Neural cell (in vitro differentiated cells): Measurements from ENCODE around the gene PLA2G6. TPM values are rescaled to one million over a fixed set of nuclear protein-coding genes. Genes with fewer than 3 reads are reported as not detected.

ENCODE experiments used
- H2AFZ ChIP-seq: fragments of 200-600, 300-800 bp; sonication (generic), shearing (Covaris generic); 2 replicates; pipeline ENCODE4 v1.6.0; 2014; ENCODE audit warnings: low read depth, mild to moderate bottlenecking, antibody characterized with exemption, low read length, moderate library complexity
- H3F3A ChIP-seq: fragments of 200-600 bp; shearing (Covaris generic); 2 replicates; pipeline ENCODE4 v1.6.1; 2016; ENCODE audit warnings: mild to moderate bottlenecking, moderate library complexity, mixed read lengths, antibody characterized with exemption, low read length; ENCODE audit not compliant: insufficient read depth, poor library complexity, severe bottlenecking
- H3K27ac ChIP-seq: fragments of 200-600, 300-800 bp; sonication (generic), shearing (Covaris generic); 2 replicates; pipeline ENCODE4 v1.5.1; 2014; ENCODE audit warnings: mild to moderate bottlenecking, low read length, moderate library complexity
- H3K27me3 ChIP-seq: fragments of 300-800, 200-600 bp; sonication (generic), shearing (Covaris generic); 2 replicates; pipeline ENCODE4 v1.6.0; 2014; ENCODE audit warnings: mild to moderate bottlenecking, low read depth, low read length, moderate library complexity; ENCODE audit not compliant: insufficient read depth
- H3K36me3 ChIP-seq: fragments of 300-800, 200-600 bp; sonication (generic), shearing (Covaris generic); 2 replicates; pipeline ENCODE4 v1.5.1; 2014; ENCODE audit warnings: mild to moderate bottlenecking, antibody characterized with exemption, low read length, moderate library complexity; ENCODE audit not compliant: insufficient read depth
- H3K4me2 ChIP-seq: fragments of 300-800, 200-600 bp; sonication (generic), shearing (Covaris generic); 2 replicates; pipeline ENCODE4 v1.6.0; 2014; ENCODE audit warnings: mild to moderate bottlenecking, low read length
- H3K4me3 ChIP-seq: fragments of 300-800, 200-600 bp; sonication (generic), shearing (Covaris generic); 2 replicates; pipeline ENCODE4 v1.5.1; 2014; ENCODE audit warnings: mild to moderate bottlenecking, low read length, moderate library complexity
- H3K79me2 ChIP-seq: fragments of 200-600 bp; shearing (Covaris generic); replicated peaks from 2 replicates; pipeline ENCODE4 v1.6.0; 2014; ENCODE audit warnings: mild to moderate bottlenecking, low read length, moderate library complexity; ENCODE audit not compliant: insufficient read depth
- H3K9ac ChIP-seq: fragments of 300-800, 200-600 bp; sonication (generic), shearing (Covaris generic); 2 replicates; pipeline ENCODE4 v1.6.1; 2016; ENCODE audit warnings: mild to moderate bottlenecking, low read length, mixed read lengths
- H3K9me2 ChIP-seq: fragments of 200-600 bp; shearing (Covaris generic); 2 replicates; pipeline ENCODE4 v1.6.1; 2016; ENCODE audit warnings: mild to moderate bottlenecking, low read length, mixed read lengths; ENCODE audit not compliant: insufficient read depth
- H3K9me3 ChIP-seq: fragments of 200-600, 300-800 bp; sonication (generic), shearing (Covaris generic); 2 replicates; pipeline ENCODE4 v1.6.1; 2016; ENCODE audit warnings: mild to moderate bottlenecking, mixed run types, low read length, moderate library complexity, mixed read lengths
- H4K20me1 ChIP-seq: fragments of 200-600 bp; shearing (Covaris generic); 2 replicates; pipeline ENCODE4 v1.6.1; 2016; ENCODE audit warnings: mild to moderate bottlenecking, mixed run types; ENCODE audit not compliant: insufficient read depth
- EP300 ChIP-seq: fragments of 450-650 bp; conservative IDR thresholded peaks from 2 replicates; pipeline ENCODE4 v1.6.1; 2014; ENCODE audit warnings: antibody characterized with exemption, mild to moderate bottlenecking, moderate library complexity; ENCODE audit not compliant: poor library complexity, severe bottlenecking
- EZH2 ChIP-seq: fragments of 200-600, 300-800 bp; shearing (Covaris generic), sonication (generic); IDR thresholded peaks from 2 replicates; pipeline ENCODE4 v1.6.1; 2014; ENCODE audit warnings: antibody characterized with exemption, low read length, borderline replicate concordance, mild to moderate bottlenecking; ENCODE audit not compliant: insufficient read depth, poor library complexity, severe bottlenecking
- MXI1 ChIP-seq: fragments of 450-650 bp; conservative IDR thresholded peaks from 2 replicates; pipeline ENCODE4 v1.6.1; 2014; ENCODE audit warnings: antibody characterized with exemption, mild to moderate bottlenecking; ENCODE audit not compliant: poor library complexity, severe bottlenecking
- POLR2AphosphoS5 ChIP-seq: IDR thresholded peaks from 2 replicates; pipeline ENCODE4 v1.6.1; 2012
- RAD21 ChIP-seq: fragments of 450-650 bp; conservative IDR thresholded peaks from 2 replicates; pipeline ENCODE4 v1.6.1; 2014; ENCODE audit warnings: antibody characterized with exemption, mild to moderate bottlenecking, moderate library complexity
- SMC3 ChIP-seq: fragments of 450-650 bp; conservative IDR thresholded peaks from 2 replicates; pipeline ENCODE4 v1.6.1; 2014; ENCODE audit warnings: antibody characterized with exemption, mild to moderate bottlenecking, moderate library complexity; ENCODE audit not compliant: poor library complexity
- TAF1 ChIP-seq: IDR thresholded peaks from 2 replicates; pipeline ENCODE4 v1.6.1; 2012; ENCODE audit warnings: low read depth
- polyA plus RNA-seq: library from polyadenylated mRNA; depleted of rRNA; stranded (reverse); fragments of >200 nt; gene quantifications from 2 replicates; pipeline ENCODE4 v1.2.3, GENCODE V29; 2014
- TF ChIP-seq, protein P1 (sequence below): fragments of 450-650 bp; IDR thresholded peaks from 2 replicates; pipeline ENCODE4 v1.5.1; 2014; ENCODE audit warnings: antibody characterized with exemption, mild to moderate bottlenecking, moderate library complexity; ENCODE audit not compliant: poor library complexity, severe bottlenecking
- TF ChIP-seq, protein P2 (sequence below): IDR thresholded peaks from 2 replicates; pipeline ENCODE4 v1.6.1; 2012; ENCODE audit warnings: borderline replicate concordance

The PLA2G6 gene
- polyA plus RNA-seq, 1 donor from 2014 or later = 18.5 TPM

DNA sequence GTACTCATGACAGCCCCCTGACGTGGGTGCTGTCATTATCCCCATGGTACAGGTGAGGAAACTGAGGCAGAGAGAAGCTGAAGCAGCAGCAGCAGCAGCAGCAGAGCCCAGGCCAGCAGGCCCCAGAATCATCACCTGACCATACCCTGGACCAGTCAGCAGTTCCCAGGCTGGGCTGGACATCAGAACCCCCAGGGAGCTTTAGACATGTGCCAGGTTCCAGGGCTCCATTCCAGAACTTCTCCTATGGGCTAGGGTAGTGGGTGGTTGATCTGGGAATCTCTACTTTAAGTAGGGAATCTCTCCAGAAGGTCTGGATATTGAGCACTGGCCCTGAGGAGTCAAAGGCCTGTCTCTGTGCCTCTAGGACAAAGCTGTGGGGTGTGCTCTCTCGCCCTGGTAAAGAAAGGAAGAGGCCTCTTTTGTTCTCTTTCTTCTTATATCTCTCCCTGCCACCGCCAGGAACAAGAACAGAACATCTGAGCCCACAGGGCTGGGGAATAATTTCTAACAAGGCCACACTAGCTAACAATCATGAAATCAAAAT is 46.8 kb upstream of the PLA2G6 start:
- H3K9me2 ChIP-seq = no peaks in the 10 kb centered on the region
- H3K27me3 ChIP-seq = no peaks in the 10 kb centered on the region
- no peak overlapping the region for H3K9ac ChIP-seq
- no peak overlapping the region for H3K4me2 ChIP-seq
- H3K79me2 ChIP-seq = no peaks in the 10 kb centered on the region
- no peaks in the 10 kb centered on the region for H4K20me1 ChIP-seq
- no peak for TF ChIP-seq POLR2AphosphoS5
- no peaks in the 10 kb centered on the region for H3F3A ChIP-seq
- H3K36me3 ChIP-seq = no peaks in the 10 kb centered on the region
- no peak overlapping the region for H3K27ac ChIP-seq
- H2AFZ ChIP-seq = no peak overlapping the region
- no peaks in the 10 kb centered on the region for H3K9me3 ChIP-seq
- no peak overlapping the region for H3K4me3 ChIP-seq

DNA sequence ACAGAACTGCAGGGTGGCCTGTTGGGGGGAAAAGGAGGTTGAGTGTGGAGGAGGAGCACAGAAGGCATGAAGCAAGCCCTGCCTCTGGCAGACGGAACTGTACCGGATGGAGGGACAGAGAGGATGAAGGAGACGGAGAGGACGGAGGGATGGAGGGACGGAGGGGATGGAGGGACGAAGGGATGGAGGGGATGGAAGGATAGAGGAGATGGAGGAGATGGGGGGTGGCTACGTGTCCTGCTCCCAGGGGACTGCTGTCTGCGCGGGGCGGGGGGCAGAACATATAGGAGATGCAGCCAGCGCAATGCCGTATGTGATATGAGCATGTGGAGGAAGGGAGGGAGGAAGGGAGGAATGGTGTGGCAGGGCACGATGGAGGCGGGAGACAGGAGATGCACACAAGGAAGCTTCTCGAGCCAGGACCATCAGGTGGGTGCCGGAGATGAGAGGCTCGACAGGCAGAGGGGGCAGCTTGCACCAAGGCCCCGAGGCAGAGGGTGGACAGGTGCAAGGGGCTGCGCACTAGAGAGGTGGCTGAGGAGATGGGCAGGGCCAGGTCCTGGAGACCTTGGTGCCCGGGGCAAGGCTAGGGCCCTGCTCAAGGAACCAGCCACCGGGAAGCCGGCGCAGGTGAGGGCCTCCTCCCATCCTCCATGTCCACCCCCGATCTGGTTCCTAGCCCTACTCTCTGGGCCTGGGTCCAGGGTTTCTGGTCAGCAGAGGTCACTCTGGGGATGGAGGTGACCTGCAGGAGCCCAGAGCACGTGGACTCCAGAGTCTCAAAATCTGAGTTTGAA is 45.4 kb upstream of the PLA2G6 start:
- Histone ChIP-seq H3K27ac (no peak overlapping the region), H3K9ac (no peak overlapping the region), H3K79me2 (no peaks in the 10 kb centered on the region), H3K9me3 (no peaks in the 10 kb centered on the region), H3K27me3 (no peaks in the 10 kb centered on the region), H3K9me2 (no peaks in the 10 kb centered on the region), H3K4me3 (no peak overlapping the region), H3F3A (no peaks in the 10 kb centered on the region), H4K20me1 (no peaks in the 10 kb centered on the region), H3K4me2 (no peak overlapping the region), H2AFZ (no peak overlapping the region), H3K36me3 (no peaks in the 10 kb centered on the region)
- no peak for TF ChIP-seq EP300
- no peak for TF ChIP-seq MXI1
- TF ChIP-seq POLR2AphosphoS5 = no peak
- TF ChIP-seq, protein P1, sequence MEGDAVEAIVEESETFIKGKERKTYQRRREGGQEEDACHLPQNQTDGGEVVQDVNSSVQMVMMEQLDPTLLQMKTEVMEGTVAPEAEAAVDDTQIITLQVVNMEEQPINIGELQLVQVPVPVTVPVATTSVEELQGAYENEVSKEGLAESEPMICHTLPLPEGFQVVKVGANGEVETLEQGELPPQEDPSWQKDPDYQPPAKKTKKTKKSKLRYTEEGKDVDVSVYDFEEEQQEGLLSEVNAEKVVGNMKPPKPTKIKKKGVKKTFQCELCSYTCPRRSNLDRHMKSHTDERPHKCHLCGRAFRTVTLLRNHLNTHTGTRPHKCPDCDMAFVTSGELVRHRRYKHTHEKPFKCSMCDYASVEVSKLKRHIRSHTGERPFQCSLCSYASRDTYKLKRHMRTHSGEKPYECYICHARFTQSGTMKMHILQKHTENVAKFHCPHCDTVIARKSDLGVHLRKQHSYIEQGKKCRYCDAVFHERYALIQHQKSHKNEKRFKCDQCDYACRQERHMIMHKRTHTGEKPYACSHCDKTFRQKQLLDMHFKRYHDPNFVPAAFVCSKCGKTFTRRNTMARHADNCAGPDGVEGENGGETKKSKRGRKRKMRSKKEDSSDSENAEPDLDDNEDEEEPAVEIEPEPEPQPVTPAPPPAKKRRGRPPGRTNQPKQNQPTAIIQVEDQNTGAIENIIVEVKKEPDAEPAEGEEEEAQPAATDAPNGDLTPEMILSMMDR = no peak
- no peak for TF ChIP-seq EZH2
- TF ChIP-seq, protein P2, sequence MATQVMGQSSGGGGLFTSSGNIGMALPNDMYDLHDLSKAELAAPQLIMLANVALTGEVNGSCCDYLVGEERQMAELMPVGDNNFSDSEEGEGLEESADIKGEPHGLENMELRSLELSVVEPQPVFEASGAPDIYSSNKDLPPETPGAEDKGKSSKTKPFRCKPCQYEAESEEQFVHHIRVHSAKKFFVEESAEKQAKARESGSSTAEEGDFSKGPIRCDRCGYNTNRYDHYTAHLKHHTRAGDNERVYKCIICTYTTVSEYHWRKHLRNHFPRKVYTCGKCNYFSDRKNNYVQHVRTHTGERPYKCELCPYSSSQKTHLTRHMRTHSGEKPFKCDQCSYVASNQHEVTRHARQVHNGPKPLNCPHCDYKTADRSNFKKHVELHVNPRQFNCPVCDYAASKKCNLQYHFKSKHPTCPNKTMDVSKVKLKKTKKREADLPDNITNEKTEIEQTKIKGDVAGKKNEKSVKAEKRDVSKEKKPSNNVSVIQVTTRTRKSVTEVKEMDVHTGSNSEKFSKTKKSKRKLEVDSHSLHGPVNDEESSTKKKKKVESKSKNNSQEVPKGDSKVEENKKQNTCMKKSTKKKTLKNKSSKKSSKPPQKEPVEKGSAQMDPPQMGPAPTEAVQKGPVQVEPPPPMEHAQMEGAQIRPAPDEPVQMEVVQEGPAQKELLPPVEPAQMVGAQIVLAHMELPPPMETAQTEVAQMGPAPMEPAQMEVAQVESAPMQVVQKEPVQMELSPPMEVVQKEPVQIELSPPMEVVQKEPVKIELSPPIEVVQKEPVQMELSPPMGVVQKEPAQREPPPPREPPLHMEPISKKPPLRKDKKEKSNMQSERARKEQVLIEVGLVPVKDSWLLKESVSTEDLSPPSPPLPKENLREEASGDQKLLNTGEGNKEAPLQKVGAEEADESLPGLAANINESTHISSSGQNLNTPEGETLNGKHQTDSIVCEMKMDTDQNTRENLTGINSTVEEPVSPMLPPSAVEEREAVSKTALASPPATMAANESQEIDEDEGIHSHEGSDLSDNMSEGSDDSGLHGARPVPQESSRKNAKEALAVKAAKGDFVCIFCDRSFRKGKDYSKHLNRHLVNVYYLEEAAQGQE = no peak
- no peak for TF ChIP-seq RAD21
- TF ChIP-seq SMC3 = no peak
- no peak for TF ChIP-seq TAF1
